ENCODE data around the gene NFIL3. TPM values are rescaled to one million over a fixed set of nuclear protein-coding genes. Genes with fewer than 3 reads are reported as not detected.
A peak's percentile ranks its signal among the peaks of the same experiment; 100 is the strongest.

Gene NFIL3
- total RNA-seq, 1 experiment from 2014 or later: 14.5 TPM

DNA sequence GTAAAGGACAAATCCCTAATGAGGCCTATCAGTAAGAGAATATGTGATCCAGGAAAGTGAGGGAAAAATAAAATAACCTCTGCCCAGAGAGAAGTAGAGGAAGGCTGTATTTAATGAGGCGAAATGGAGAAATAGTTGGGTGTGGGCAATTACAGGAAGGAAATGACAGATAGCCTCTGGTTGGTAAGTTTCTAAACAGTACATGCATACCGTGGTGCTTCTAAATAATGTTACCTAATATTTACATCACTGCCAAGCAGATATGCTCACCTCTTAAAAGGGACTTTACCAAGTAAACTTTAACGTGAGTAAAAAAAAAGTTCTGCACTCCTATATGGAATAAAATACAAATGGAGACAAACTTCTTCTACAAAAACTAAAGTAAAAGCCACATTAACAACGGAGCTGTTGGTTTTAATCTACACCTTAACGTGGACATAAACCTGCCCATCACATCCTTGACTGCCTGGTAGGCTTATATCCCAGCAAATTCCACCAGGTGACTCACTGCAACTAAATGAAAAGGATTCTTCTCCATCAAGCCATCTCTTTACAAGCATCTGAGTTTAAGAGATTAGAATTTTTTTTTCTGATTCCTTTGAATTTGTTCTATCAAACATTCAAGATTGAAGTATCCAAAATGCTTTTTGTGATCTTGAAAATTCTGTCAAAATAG, 12.4 kb downstream of the NFIL3 start:
- ChIA-PET CTCF (no interaction called here), POLR2A (ENCODE audit: low non-redundant PET) (no interaction called here)
- no peaks in the 10 kb centered on the region for H3K4me1 ChIP-seq (ENCODE audit: insufficient read depth, low read length, poor library complexity, severe bottlenecking)
- no peak for DNase-seq (ENCODE audit: low spot score)
- no peaks in the 10 kb centered on the region for H3K27me3 ChIP-seq (replicated peaks; ENCODE audit: insufficient read depth, low read depth, low read length, poor library complexity)
- TF ChIP-seq, protein P1, sequence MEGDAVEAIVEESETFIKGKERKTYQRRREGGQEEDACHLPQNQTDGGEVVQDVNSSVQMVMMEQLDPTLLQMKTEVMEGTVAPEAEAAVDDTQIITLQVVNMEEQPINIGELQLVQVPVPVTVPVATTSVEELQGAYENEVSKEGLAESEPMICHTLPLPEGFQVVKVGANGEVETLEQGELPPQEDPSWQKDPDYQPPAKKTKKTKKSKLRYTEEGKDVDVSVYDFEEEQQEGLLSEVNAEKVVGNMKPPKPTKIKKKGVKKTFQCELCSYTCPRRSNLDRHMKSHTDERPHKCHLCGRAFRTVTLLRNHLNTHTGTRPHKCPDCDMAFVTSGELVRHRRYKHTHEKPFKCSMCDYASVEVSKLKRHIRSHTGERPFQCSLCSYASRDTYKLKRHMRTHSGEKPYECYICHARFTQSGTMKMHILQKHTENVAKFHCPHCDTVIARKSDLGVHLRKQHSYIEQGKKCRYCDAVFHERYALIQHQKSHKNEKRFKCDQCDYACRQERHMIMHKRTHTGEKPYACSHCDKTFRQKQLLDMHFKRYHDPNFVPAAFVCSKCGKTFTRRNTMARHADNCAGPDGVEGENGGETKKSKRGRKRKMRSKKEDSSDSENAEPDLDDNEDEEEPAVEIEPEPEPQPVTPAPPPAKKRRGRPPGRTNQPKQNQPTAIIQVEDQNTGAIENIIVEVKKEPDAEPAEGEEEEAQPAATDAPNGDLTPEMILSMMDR (conservative IDR thresholded peaks at IDR 0.05; ENCODE audit: low read depth, low read length): no peak
- TF ChIP-seq EZH2 (IDR thresholded peaks at IDR 0.05; ENCODE audit: borderline replicate concordance, low read depth, low read length, poor library complexity, severe bottlenecking): no peak
- intact Hi-C loops (cut with micrococcal nuclease; ENCODE audit: unreplicated experiment): no loop called here
- H3K27ac ChIP-seq (ENCODE audit: low read depth, low read length, poor library complexity, severe bottlenecking): no peak overlapping the region
- H3K4me3 ChIP-seq (ENCODE audit: low read depth, low read length, poor library complexity, severe bottlenecking): no peak overlapping the region
- no peaks in the 10 kb centered on the region for H3K36me3 ChIP-seq (ENCODE audit: insufficient read depth, low read length, poor library complexity, severe bottlenecking)
- BruUV-seq (replicated peaks): no TSS peak
- H3K9me3 ChIP-seq (ENCODE audit: low read depth, low read length, poor library complexity, severe bottlenecking): no peaks in the 10 kb centered on the region

DNA sequence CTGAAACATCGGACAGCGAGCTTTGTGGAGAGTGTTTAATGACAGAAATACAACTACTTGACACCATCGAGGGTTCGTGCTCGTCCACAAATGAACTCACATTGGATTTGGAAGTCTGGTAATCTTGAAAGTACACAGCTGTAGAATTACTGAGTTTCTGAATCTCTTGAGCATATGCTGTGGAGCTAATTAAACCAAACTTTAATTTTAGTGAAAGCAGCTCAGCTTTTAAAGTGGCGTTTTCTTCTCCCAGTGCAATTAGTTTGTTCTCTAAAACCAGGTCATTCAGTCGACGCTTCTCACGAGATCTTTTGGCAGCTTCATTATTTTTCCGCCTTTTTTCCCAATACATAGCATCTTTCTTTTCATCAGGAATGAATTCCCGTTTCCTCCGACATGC, 13.5 kb downstream of the NFIL3 start:
- TF ChIP-seq EZH2 (IDR thresholded peaks at IDR 0.05; ENCODE audit: borderline replicate concordance, low read depth, low read length, poor library complexity, severe bottlenecking): no peak
- TF ChIP-seq, protein P1 (conservative IDR thresholded peaks at IDR 0.05; ENCODE audit: low read depth, low read length): no peak
- no peak overlapping the region for H3K27ac ChIP-seq (ENCODE audit: low read depth, low read length, poor library complexity, severe bottlenecking)
- CTCF ChIA-PET: interaction anchor here (0.5 kb wide), 1 partner anchor 87 kb away, joined by 4 read pairs; no protein-coding TSS in a partner anchor
- H3K27me3 ChIP-seq (replicated peaks; ENCODE audit: insufficient read depth, low read depth, low read length, poor library complexity): no peaks in the 10 kb centered on the region
- H3K36me3 ChIP-seq (ENCODE audit: insufficient read depth, low read length, poor library complexity, severe bottlenecking): no peaks in the 10 kb centered on the region
- POLR2A ChIA-PET (ENCODE audit: low non-redundant PET): no interaction called here
- no peaks in the 10 kb centered on the region for H3K4me1 ChIP-seq (ENCODE audit: insufficient read depth, low read length, poor library complexity, severe bottlenecking)
- intact Hi-C loops (cut with micrococcal nuclease; ENCODE audit: unreplicated experiment): no loop called here
- BruUV-seq (replicated peaks): TSS peak; percentile 25
- no peak overlapping the region for H3K4me3 ChIP-seq (ENCODE audit: low read depth, low read length, poor library complexity, severe bottlenecking)
- DNase-seq (ENCODE audit: low spot score): no peak
- H3K9me3 ChIP-seq (ENCODE audit: low read depth, low read length, poor library complexity, severe bottlenecking): no peaks in the 10 kb centered on the region

DNA sequence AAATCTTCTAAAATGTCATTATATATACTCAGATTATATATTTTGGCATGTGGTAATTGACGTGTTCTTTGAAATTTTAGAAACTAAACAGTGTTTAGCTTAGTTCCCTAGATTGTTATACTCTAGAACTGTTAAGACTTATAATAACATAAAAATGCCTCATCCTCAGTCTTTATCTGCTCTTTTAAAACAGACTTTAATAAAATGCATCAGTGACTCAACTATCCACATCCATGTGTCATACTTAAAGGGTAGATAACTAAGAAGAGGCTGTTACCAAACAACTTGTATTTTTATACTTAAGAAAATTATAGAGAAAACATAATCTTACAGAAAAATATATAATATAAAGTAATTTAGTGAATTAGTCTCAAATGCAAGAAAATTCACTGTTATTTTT, 15.2 kb downstream of the NFIL3 start:
- no peak overlapping the region for H3K27ac ChIP-seq (ENCODE audit: low read depth, low read length, poor library complexity, severe bottlenecking)
- intact Hi-C loops (cut with micrococcal nuclease; ENCODE audit: unreplicated experiment): no loop called here
- POLR2A ChIA-PET (ENCODE audit: low non-redundant PET): no interaction called here

More for the DNA sequence above, 15.2 kb downstream of the NFIL3 start:
- no peaks in the 10 kb centered on the region for H3K36me3 ChIP-seq (ENCODE audit: insufficient read depth, low read length, poor library complexity, severe bottlenecking)
- TF ChIP-seq, protein P1 (conservative IDR thresholded peaks at IDR 0.05; ENCODE audit: low read depth, low read length): no peak
- TF ChIP-seq EZH2 (IDR thresholded peaks at IDR 0.05; ENCODE audit: borderline replicate concordance, low read depth, low read length, poor library complexity, severe bottlenecking): no peak
- DNase-seq (ENCODE audit: low spot score): no peak
- no peaks in the 10 kb centered on the region for H3K4me1 ChIP-seq (ENCODE audit: insufficient read depth, low read length, poor library complexity, severe bottlenecking)
- no peaks in the 10 kb centered on the region for H3K9me3 ChIP-seq (ENCODE audit: low read depth, low read length, poor library complexity, severe bottlenecking)
- H3K4me3 ChIP-seq (ENCODE audit: low read depth, low read length, poor library complexity, severe bottlenecking): no peak overlapping the region
- CTCF ChIA-PET: no interaction called here
- BruUV-seq (replicated peaks): no TSS peak
- H3K27me3 ChIP-seq (replicated peaks; ENCODE audit: insufficient read depth, low read depth, low read length, poor library complexity): no peaks in the 10 kb centered on the region

Measured in A673 (cell line).